RWPE1 (cell line): ENCODE data around the gene C1QL4.
A peak's percentile ranks its signal among the peaks of the same experiment; 100 is the strongest.

Experiments used
- CTCF ChIA-PET: fragments of 350-600 bp; sonication (Branson Sonifier 250); formaldehyde crosslinking; extraction: SDS; loops from one replicate; lab custom pipeline; 2021; lab: Yijun Ruan, JAX
- POLR2A ChIA-PET: fragments of 400-600 bp; formaldehyde crosslinking; extraction: SDS; loops from one replicate; lab custom pipeline; 2020; ENCODE audit warnings: antibody characterized with exemption; ENCODE audit not compliant: low non-redundant PET; lab: Yijun Ruan, JAX
- DNase-seq: peaks from one replicate; pipeline ENCODE4 v3.0.0; 2012; ENCODE audit warnings: low spot score
- H3K27ac ChIP-seq: fragments of 450-650 bp; 2 replicates; pipeline ENCODE4 v1.5.1; 2017
- TF ChIP-seq, protein P1 (sequence below): fragments of 450-650 bp; conservative IDR thresholded peaks from 2 replicates; pipeline ENCODE4 v1.5.1; 2017; ENCODE audit warnings: low read depth, mild to moderate bottlenecking

Gene C1QL4

GRCh38 chr12:49309386-49309785 lies 27.6 kb downstream of the C1QL4 start:
- TF ChIP-seq, protein P1, sequence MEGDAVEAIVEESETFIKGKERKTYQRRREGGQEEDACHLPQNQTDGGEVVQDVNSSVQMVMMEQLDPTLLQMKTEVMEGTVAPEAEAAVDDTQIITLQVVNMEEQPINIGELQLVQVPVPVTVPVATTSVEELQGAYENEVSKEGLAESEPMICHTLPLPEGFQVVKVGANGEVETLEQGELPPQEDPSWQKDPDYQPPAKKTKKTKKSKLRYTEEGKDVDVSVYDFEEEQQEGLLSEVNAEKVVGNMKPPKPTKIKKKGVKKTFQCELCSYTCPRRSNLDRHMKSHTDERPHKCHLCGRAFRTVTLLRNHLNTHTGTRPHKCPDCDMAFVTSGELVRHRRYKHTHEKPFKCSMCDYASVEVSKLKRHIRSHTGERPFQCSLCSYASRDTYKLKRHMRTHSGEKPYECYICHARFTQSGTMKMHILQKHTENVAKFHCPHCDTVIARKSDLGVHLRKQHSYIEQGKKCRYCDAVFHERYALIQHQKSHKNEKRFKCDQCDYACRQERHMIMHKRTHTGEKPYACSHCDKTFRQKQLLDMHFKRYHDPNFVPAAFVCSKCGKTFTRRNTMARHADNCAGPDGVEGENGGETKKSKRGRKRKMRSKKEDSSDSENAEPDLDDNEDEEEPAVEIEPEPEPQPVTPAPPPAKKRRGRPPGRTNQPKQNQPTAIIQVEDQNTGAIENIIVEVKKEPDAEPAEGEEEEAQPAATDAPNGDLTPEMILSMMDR: no peak
- ChIA-PET CTCF (no interaction called here), POLR2A (no interaction called here)
- DNase-seq: no peak
- H3K27ac ChIP-seq: no peak overlapping the region

GRCh38 chr12:49305762-49306510 lies 31.1 kb downstream of the C1QL4 start:
- CTCF ChIA-PET: interaction anchor here (0.6 to 1.2 kb wide), 3 partner anchors 9 to 29 kb away, joined by 3 to 5 read pairs (median 4); partner anchors contain the start of gene PRPH
- TF ChIP-seq, protein P1: no peak
- H3K27ac ChIP-seq: no peak overlapping the region
- DNase-seq: no peak
- POLR2A ChIA-PET: interaction anchor here (0.6 to 0.8 kb wide), 2 partner anchors 16 to 17 kb away, joined by 3 to 4 read pairs; partner anchors contain the start of gene TROAP

- DNase-seq: no peak
- ChIA-PET POLR2A (no interaction called here), CTCF (interaction anchor here (0.9 to 1.1 kb wide), 2 partner anchors 15 to 54 kb away, joined by 3 to 4 read pairs; no protein-coding TSS in a partner anchor)
- no peak overlapping the region for H3K27ac ChIP-seq
- TF ChIP-seq, protein P1: no peak
Observed at GRCh38 chr12:49304161-49304560, 32.8 kb downstream of the C1QL4 start.

GRCh38 chr12:49301760-49302159 lies 35.2 kb downstream of the C1QL4 start:
- CTCF ChIA-PET: no interaction called here
- POLR2A ChIA-PET: no interaction called here
- DNase-seq: no peak
- H3K27ac ChIP-seq: no peak overlapping the region
- TF ChIP-seq, protein P1: no peak

DNA sequence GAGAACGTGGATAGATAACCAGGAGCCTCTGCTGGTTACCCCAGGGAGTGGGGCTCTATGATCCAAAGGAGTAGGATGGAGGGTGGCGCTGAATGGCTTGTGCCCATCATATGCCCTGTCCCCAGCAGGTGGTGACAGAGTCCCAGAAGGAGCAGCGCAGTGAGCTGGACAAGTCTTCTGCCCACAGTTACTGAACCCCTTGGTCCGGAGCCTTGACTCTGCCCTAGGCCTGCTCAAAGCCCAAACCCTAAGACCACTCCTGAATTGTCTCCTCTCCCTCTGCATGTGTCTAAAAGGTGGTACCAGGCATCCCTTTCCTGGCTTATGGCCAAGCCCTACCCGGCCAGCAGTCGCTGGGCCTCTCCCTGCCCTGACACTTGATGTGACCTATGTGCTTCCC lies 38.8 kb downstream of the C1QL4 start:
- no peak overlapping the region for H3K27ac ChIP-seq
- ChIA-PET CTCF (interaction anchor here (0.6 to 1.1 kb wide), 2 partner anchors 10 to 187 kb away, joined by 3 read pairs; no protein-coding TSS in a partner anchor), POLR2A (no interaction called here)
- no peak for DNase-seq
- TF ChIP-seq, protein P1: no peak

- TF ChIP-seq, protein P1: no peak
- DNase-seq: no peak
- CTCF ChIA-PET: interaction anchor here (0.6 to 2.0 kb wide), 11 partner anchors 8 to 412 kb away, joined by 3 to 15 read pairs (median 4); partner anchors contain the start of gene TROAP
- peak overlapping the region; percentile 21; the same call in 1 of the 2 replicates for H3K27ac ChIP-seq
- POLR2A ChIA-PET: no interaction called here
Observed at GRCh38 chr12:49297695-49298060, 39.3 kb downstream of the C1QL4 start.
